Fibroblast of the aortic adventitia (primary cell): ENCODE results near the gene CDK5RAP3. TPM values are rescaled to one million over a fixed set of nuclear protein-coding genes. Genes with fewer than 3 reads are reported as not detected.

ENCODE experiments used
- DNase-seq: peaks from one replicate; pipeline ENCODE4 v3.0.0-alpha.2; 2010; ENCODE audit warnings: low read depth
- H3K4me3 ChIP-seq: 2 replicates; pipeline ENCODE4 v1.5.1; 2011; ENCODE audit warnings: low read depth, mild to moderate bottlenecking, control low read depth, low read length, moderate library complexity
- CTCF ChIP-seq: IDR thresholded peaks from 2 replicates; pipeline ENCODE4 v1.5.1; 2011; ENCODE audit warnings: mild to moderate bottlenecking, low read length, control low read depth, inconsistent platforms; ENCODE audit not compliant: insufficient read depth
- total RNA-seq: library from RNA; depleted of rRNA; stranded (reverse); fragments of >200 nt; gene quantifications from 2 replicates; pipeline ENCODE4 v1.2.3, GENCODE V29; 2012; ENCODE audit warnings: low replicate concordance

Gene CDK5RAP3
- total RNA-seq, 1 donor = 49.5 TPM

- DNase-seq = peak; percentile 77
- TF ChIP-seq CTCF = peak; percentile 14
- peak overlapping the region; percentile 63 for H3K4me3 ChIP-seq
Observed at GRCh38 chr17:48024149-48025039, 53.5 kb downstream of the CDK5RAP3 start.

- peak; percentile 95 for DNase-seq
- peak overlapping the region; percentile 72 for H3K4me3 ChIP-seq
- peak; percentile 79 for TF ChIP-seq CTCF
Observed at GRCh38 chr17:48025040-48025903, 54.4 kb downstream of the CDK5RAP3 start.

GRCh38 chr17:48025904-48026501, 55.1 kb downstream of the CDK5RAP3 start:
- DNase-seq = no peak
- TF ChIP-seq CTCF = no peak
- peak overlapping the region; percentile 72 for H3K4me3 ChIP-seq

GRCh38 chr17:48026502-48027321, 55.8 kb downstream of the CDK5RAP3 start:
- H3K4me3 ChIP-seq = no peak overlapping the region
- DNase-seq = peak; percentile 95
- TF ChIP-seq CTCF = peak; percentile 94

- TF ChIP-seq CTCF = no peak
- H3K4me3 ChIP-seq = no peak overlapping the region
- no peak for DNase-seq
Observed at GRCh38 chr17:48027322-48027981, 56.5 kb downstream of the CDK5RAP3 start.
